HepG2 (cell line): Measurements from ENCODE around the gene NELFB. TPM values are rescaled to one million over a fixed set of nuclear protein-coding genes. Genes with fewer than 3 reads are reported as not detected.

Source experiments
- BCLAF1 ChIP-seq: fragments of 450-650 bp; IDR thresholded peaks from 2 replicates; pipeline ENCODE4 v1.6.1; 2017; ENCODE audit warnings: mild to moderate bottlenecking
- CC2D1A ChIP-seq: sonication (generic); formaldehyde crosslinking; IDR thresholded peaks from 2 replicates; pipeline ENCODE4 v1.8.1; 2023; ENCODE audit warnings: mild to moderate bottlenecking, missing genetic modification reagents
- CREM ChIP-seq, 2 experiments: sonication (generic) in 1 of 2; formaldehyde crosslinking in 1 of 2; IDR thresholded peaks; 2 replicates each; pipeline versions ENCODE4 v1.4.0 to v1.6.1; 2016 to 2020; ENCODE audit warnings: antibody characterized with exemption in 1 of 2, mild to moderate bottlenecking in 1 of 2, missing genetic modification reagents in 1 of 2
- CTCF ChIP-seq: sonication (generic); formaldehyde crosslinking; IDR thresholded peaks from 2 replicates; pipeline ENCODE4 v1.5.0; 2020; ENCODE audit warnings: mild to moderate bottlenecking, missing genetic modification reagents, moderate library complexity
- GMEB1 ChIP-seq: sonication (generic); formaldehyde crosslinking; IDR thresholded peaks from 2 replicates; pipeline ENCODE4 v1.5.1; 2020; ENCODE audit warnings: missing genetic modification reagents, mild to moderate bottlenecking, borderline replicate concordance
- PATZ1 ChIP-seq: sonication (generic); formaldehyde crosslinking; IDR thresholded peaks from 2 replicates; pipeline ENCODE4 v1.4.0; 2020; ENCODE audit warnings: missing genetic modification reagents
- TFAP4 ChIP-seq: sonication (generic); IDR thresholded peaks from 2 replicates; pipeline ENCODE4 v1.6.1; 2016; ENCODE audit warnings: low read depth, borderline replicate concordance
- ZBTB14 ChIP-seq: sonication (generic); formaldehyde crosslinking; IDR thresholded peaks from 2 replicates; pipeline ENCODE4 v1.4.0; 2020; ENCODE audit warnings: missing genetic modification reagents
- ZMAT3 ChIP-seq: sonication (generic); formaldehyde crosslinking; conservative IDR thresholded peaks from 2 replicates; pipeline ENCODE4 v1.7.0; 2021; ENCODE audit warnings: missing genetic modification reagents
- ZNF263 ChIP-seq: sonication (generic); formaldehyde crosslinking; IDR thresholded peaks from 2 replicates; pipeline ENCODE4 v1.4.0; 2020; ENCODE audit warnings: missing genetic modification reagents
- ZUFSP ChIP-seq: sonication (generic); formaldehyde crosslinking; IDR thresholded peaks from 2 replicates; pipeline ENCODE4 v1.9.0; 2021; ENCODE audit warnings: missing genetic modification reagents, mild to moderate bottlenecking, borderline replicate concordance
- polyA plus RNA-seq, 8 experiments: library from polyadenylated mRNA; depleted of rRNA in 3 of 8; stranded (reverse) in 7 of 8; unstranded in 1 of 8; fragments of >200 nt; fragmentation: Illumina TruSeq in 4 of 8; extraction: Trizol in 4 of 8; gene quantifications; 2 replicates each; pipeline versions ENCODE4 v1.2.1 to v1.2.3, GENCODE V29; 2011 to 2016; ENCODE audit warnings: low read depth in 4 of 8, missing spikeins in 1 of 8, mixed read lengths in 1 of 8; ENCODE audit not compliant: insufficient read depth in 1 of 8
- total RNA-seq, 5 experiments: library from RNA; depleted of rRNA; stranded (reverse); fragments of >200 nt; fragmentation: Illumina TruSeq; extraction: Trizol; gene quantifications; 2 replicates each; pipeline ENCODE4 v1.2.3, GENCODE V29; 2016; ENCODE audit warnings: low read depth in 1 of 5

Gene NELFB
- total and polyA plus RNA-seq, 2 of the 13 experiments (the other 11 are each of a cell fraction or from before 2014, with no cell fraction given), result 26.5 to 45.8 TPM

- no peak for TF ChIP-seq ZBTB14 (CRISPR knock-in tag)
- TF ChIP-seq BCLAF1, result no peak
- no peak for TF ChIP-seq CC2D1A (CRISPR knock-in tag)
- TF ChIP-seq ZMAT3 (CRISPR knock-in tag), result no peak
- TF ChIP-seq TFAP4, result peak; percentile 52; the same call in 1 of the 2 replicates
- peak; percentile 25 for TF ChIP-seq CTCF (CRISPR knock-in tag)
- no peak for TF ChIP-seq CREM (IDR thresholded peaks at IDR 0.05)
- no peak for TF ChIP-seq CREM (CRISPR knock-in tag; IDR thresholded peaks at IDR 0.05)
- 0 out of 2 replicates have a peak, but pooled peaks have one; percentile 32 for TF ChIP-seq PATZ1 (CRISPR knock-in tag)
- TF ChIP-seq ZNF263 (CRISPR knock-in tag), result 0 out of 2 replicates have a peak, but pooled peaks have one; percentile 24
- TF ChIP-seq ZUFSP (CRISPR knock-in tag), result no peak
- no peak for TF ChIP-seq GMEB1
Measured at GRCh38 chr9:137308057-137308619, 53.0 kb downstream of the NELFB start (continued).
